Measurements from ENCODE around the gene UXS1.

- TF ChIP-seq, protein P1, sequence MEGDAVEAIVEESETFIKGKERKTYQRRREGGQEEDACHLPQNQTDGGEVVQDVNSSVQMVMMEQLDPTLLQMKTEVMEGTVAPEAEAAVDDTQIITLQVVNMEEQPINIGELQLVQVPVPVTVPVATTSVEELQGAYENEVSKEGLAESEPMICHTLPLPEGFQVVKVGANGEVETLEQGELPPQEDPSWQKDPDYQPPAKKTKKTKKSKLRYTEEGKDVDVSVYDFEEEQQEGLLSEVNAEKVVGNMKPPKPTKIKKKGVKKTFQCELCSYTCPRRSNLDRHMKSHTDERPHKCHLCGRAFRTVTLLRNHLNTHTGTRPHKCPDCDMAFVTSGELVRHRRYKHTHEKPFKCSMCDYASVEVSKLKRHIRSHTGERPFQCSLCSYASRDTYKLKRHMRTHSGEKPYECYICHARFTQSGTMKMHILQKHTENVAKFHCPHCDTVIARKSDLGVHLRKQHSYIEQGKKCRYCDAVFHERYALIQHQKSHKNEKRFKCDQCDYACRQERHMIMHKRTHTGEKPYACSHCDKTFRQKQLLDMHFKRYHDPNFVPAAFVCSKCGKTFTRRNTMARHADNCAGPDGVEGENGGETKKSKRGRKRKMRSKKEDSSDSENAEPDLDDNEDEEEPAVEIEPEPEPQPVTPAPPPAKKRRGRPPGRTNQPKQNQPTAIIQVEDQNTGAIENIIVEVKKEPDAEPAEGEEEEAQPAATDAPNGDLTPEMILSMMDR (IDR thresholded peaks at IDR 0.05; ENCODE audit: insufficient read depth, low read depth, low read length): no peak
- TF ChIP-seq EZH2 (IDR thresholded peaks at IDR 0.05; ENCODE audit: insufficient read depth, low read length): no peak
Observed at GRCh38 chr2:106059416-106060065, 134.6 kb downstream of the UXS1 start.
